B cell (primary cell): ENCODE data around the gene TUBG1. TPM values are rescaled to one million over a fixed set of nuclear protein-coding genes. Genes with fewer than 3 reads are reported as not detected.
A peak's percentile ranks its signal among the peaks of the same experiment; 100 is the strongest.

Experiments used
- ATAC-seq: fragments of 200-7000 bp; cut with Tn5 transposase; one replicate; pipeline ENCODE4 v1.10.0; 2021; ENCODE audit warnings: low read depth, mild to moderate bottlenecking, moderate number of reproducible peaks, moderate library complexity
- CTCF ChIA-PET: fragments of 350-600 bp; sonication (Branson Sonifier 250); formaldehyde crosslinking; loops from one replicate; lab custom pipeline; 2021; ENCODE audit warnings: antibody characterized with exemption, inconsistent platforms; lab: Charles Lee
- POLR2A ChIA-PET: fragments of 350-600 bp; sonication (Branson Sonifier 250); formaldehyde crosslinking; loops from one replicate; lab custom pipeline; 2021; ENCODE audit warnings: antibody characterized with exemption; lab: Charles Lee
- DNase-seq: peaks from one replicate; pipeline ENCODE4 v3.0.0; 2013
- H2AFZ ChIP-seq: 2 replicates; pipeline ENCODE4 v1.6.1; 2012; ENCODE audit warnings: mild to moderate bottlenecking, low read depth, low read length; ENCODE audit not compliant: insufficient read depth, poor library complexity, severe bottlenecking
- H3K27ac ChIP-seq, 2 donors: 1 replicate in 1 of 2; 2 replicates in 1 of 2; pipeline ENCODE4 v1.5.1; 2012 to 2013; ENCODE audit warnings: low read length in 2 of 2, mild to moderate bottlenecking in 2 of 2, moderate library complexity in 1 of 2
- H3K27me3 ChIP-seq, 4 experiments: fragments of 200-600 bp in 1 of 4; sonication (generic) in 1 of 4; replicated peaks in 1 of 4; 1 replicate in 2 of 4; 2 replicates in 2 of 4; pipeline versions ENCODE4 v1.6.1 to v1.7.0; 2013 to 2016; ENCODE audit warnings: low read length in 3 of 4, mild to moderate bottlenecking in 2 of 4, mixed read lengths in 1 of 4, moderate library complexity in 1 of 4; ENCODE audit not compliant: insufficient read depth in 4 of 4, control insufficient read depth in 3 of 4; ENCODE audit errors: control extremely low read depth in 1 of 4
- H3K36me3 ChIP-seq, 2 experiments: replicated peaks in 1 of 2; 1 replicate in 1 of 2; 2 replicates in 1 of 2; pipeline versions ENCODE4 v1.6.1 to v1.7.1; 2013; ENCODE audit warnings: low read length in 1 of 2; ENCODE audit not compliant: insufficient read depth in 2 of 2, control insufficient read depth in 1 of 2; ENCODE audit errors: control extremely low read depth in 1 of 2, extremely low read depth in 1 of 2
- H3K4me1 ChIP-seq, 2 donors: fragments of 200-600 bp in 1 of 2; sonication (generic) in 1 of 2; 1 replicate in 1 of 2; 2 replicates in 1 of 2; pipeline versions ENCODE4 v1.5.1 to v1.6.1; 2013 to 2017; ENCODE audit warnings: low read length in 2 of 2; ENCODE audit not compliant: control insufficient read depth in 2 of 2, insufficient read depth in 2 of 2
- H3K4me2 ChIP-seq: replicated peaks from 2 replicates; pipeline ENCODE3; 2012; ENCODE audit warnings: mild to moderate bottlenecking, low read depth, low read length; ENCODE audit not compliant: poor library complexity, severe bottlenecking
- H3K4me3 ChIP-seq, 5 experiments: fragments of 200-600 bp in 1 of 5; sonication (generic) in 1 of 5; 1 replicate in 3 of 5; 2 replicates in 2 of 5; pipeline versions ENCODE4 v1.5.1 to v1.7.0; 2011 to 2016; ENCODE audit warnings: low read length in 4 of 5, mild to moderate bottlenecking in 4 of 5, low read depth in 2 of 5, control low read depth in 1 of 5, moderate library complexity in 1 of 5; ENCODE audit not compliant: insufficient read depth in 1 of 5; ENCODE audit errors: control extremely low read depth in 1 of 5, extremely low read depth in 1 of 5
- H3K79me2 ChIP-seq: fragments of 200-600 bp; sonication (generic); one replicate; pipeline ENCODE4 v1.6.0; 2016; ENCODE audit warnings: low read length; ENCODE audit not compliant: control insufficient read depth, insufficient read depth
- H3K9ac ChIP-seq: fragments of 200-600 bp; sonication (generic); 2 replicates; pipeline ENCODE4 v1.6.1; 2017; ENCODE audit warnings: mild to moderate bottlenecking, low read length, moderate library complexity
- H3K9me3 ChIP-seq, 3 donors: one replicate each; pipeline versions ENCODE4 v1.6.1 to v1.7.1; 2013; ENCODE audit warnings: low read length in 2 of 3; ENCODE audit not compliant: control insufficient read depth in 2 of 3, insufficient read depth in 1 of 3; ENCODE audit errors: control extremely low read depth in 1 of 3
- H4K20me1 ChIP-seq: 2 replicates; pipeline ENCODE4 v1.6.0; 2012; ENCODE audit warnings: mild to moderate bottlenecking, low read length; ENCODE audit not compliant: insufficient read depth, control insufficient read depth, poor library complexity, severe bottlenecking
- H3K27ac Mint-ChIP-seq: one replicate; pipeline ENCODE4 v1.8.0; 2021; ENCODE audit warnings: mixed read lengths
- H3K27me3 Mint-ChIP-seq: one replicate; pipeline ENCODE4 v1.8.0; 2021; ENCODE audit warnings: mixed read lengths
- H3K4me1 Mint-ChIP-seq: one replicate; pipeline ENCODE4 v1.8.0; 2021; ENCODE audit warnings: mixed read lengths
- H3K4me3 Mint-ChIP-seq: one replicate; pipeline ENCODE4 v1.8.0; 2021; ENCODE audit warnings: mixed read lengths
- H3K9me3 Mint-ChIP-seq: one replicate; pipeline ENCODE4 v1.8.0; 2022; ENCODE audit warnings: mixed read lengths; ENCODE audit not compliant: insufficient read depth
- CTCF ChIP-seq: fragments of 200-600 bp; IDR thresholded peaks from one replicate; pipeline ENCODE4 v1.8.0; 2022; ENCODE audit warnings: antibody characterized with exemption, mild to moderate bottlenecking
- EZH2 ChIP-seq: IDR thresholded peaks from 2 replicates; pipeline ENCODE4 v1.6.1; 2012; ENCODE audit warnings: borderline replicate concordance, low read depth, mild to moderate bottlenecking, moderate library complexity, low read length; ENCODE audit not compliant: insufficient read depth, poor library complexity, severe bottlenecking
- WGBS: methylation state at CpG from one replicate; pipeline ENCODE4 v1.1.5; 2013; ENCODE audit warnings: missing lambda C conversion rate; ENCODE audit not compliant: insufficient coverage; 5-methylcytosine and 5-hydroxymethylcytosine counted together
- intact Hi-C: fragments of 100-400 bp; cut with micrococcal nuclease; formaldehyde crosslinking; loops from one replicate; pipeline ENCODE4 v1.10.0; 2022
- polyA plus RNA-seq: library from polyadenylated mRNA; depleted of rRNA; stranded (reverse); fragments of >200 nt; gene quantifications from 2 replicates; pipeline ENCODE4 v1.2.3, GENCODE V29; 2012
- total RNA-seq, 2 donors: library from RNA; stranded (reverse); fragments of 120-200 nt in 1 of 2; gene quantifications; 1 replicate in 1 of 2; 2 replicates in 1 of 2; pipeline versions ENCODE4 v1.2.3 to v1.2.4, GENCODE V29; 2013 to 2022

Gene TUBG1
- total and polyA plus RNA-seq, 2 donors (not counting 1 experiment from before 2014, with no cell fraction given), result 17.2 to 19.5 TPM

GRCh38 chr17:42566883-42567573, 42.5 kb upstream of the TUBG1 start, which contains the start of gene MLX:
TSS of gene MLX (plus strand) at chr17:42567100. CDS start at chr17:42567125, 25 bp downstream.
- Histone ChIP-seq H3K9me3 (no peaks in the 10 kb centered on the region), H3K36me3 (peaks cover 0 to 53% of the 10 kb centered on the region in 2 experiments), H3K4me1 (peaks cover 26 to 42% of the 10 kb centered on the region in 2 donors), H4K20me1 (peaks cover 25% of the 10 kb centered on the region), H3K4me3 (peak within 1 kb of the TSS; percentile 66 to 88 (median 74)), H3K9ac (peak within 1 kb of the TSS; percentile 77), H3K4me2 (peak within 1 kb of the TSS; percentile 93), H3K27me3 (no peaks in the 10 kb centered on the region), H3K79me2 (peaks cover 57% of the 10 kb centered on the region), H2AFZ (peak within 1 kb of the TSS; percentile 83), H3K27ac (peak within 1 kb of the TSS; percentile 76 to 78)
- 0% methylated on average over 70 of the region's 72 CpGs for WGBS
- Mint-ChIP-seq H3K4me1 (peaks cover 35% of the 10 kb centered on the region), H3K27ac (peak within 1 kb of the TSS; percentile 98), H3K9me3 (no peaks in the 10 kb centered on the region), H3K27me3 (no peaks in the 10 kb centered on the region), H3K4me3 (peak within 1 kb of the TSS; percentile 99)
- no peak for TF ChIP-seq EZH2
- no peak for TF ChIP-seq CTCF
- intact Hi-C loops, result loop anchor here (1.0 to 5.0 kb wide), 4 partner anchors 10 to 110 kb away; partner anchors contain the start of genes NAGLU, PLEKHH3 and PSMC3IP
- ATAC-seq (peak; percentile 80), DNase-seq (peak; percentile 94)
- CTCF ChIA-PET, result interaction anchor here (0.7 to 6.4 kb wide), 7 partner anchors 9 to 112 kb away, joined by 3 to 51 read pairs (median 5); partner anchors contain the start of gene PSMC3IP
- POLR2A ChIA-PET, result interaction anchor here (0.8 to 2.4 kb wide), 5 partner anchors 11 to 43 kb away, joined by 3 to 19 read pairs (median 6); partner anchors contain the start of genes NAGLU, PSMC3IP and TUBG1
